ENCODE results near the gene ATP8A2.
A peak's percentile ranks its signal among the peaks of the same experiment; 100 is the strongest.

ATP8A2 gene

DNA sequence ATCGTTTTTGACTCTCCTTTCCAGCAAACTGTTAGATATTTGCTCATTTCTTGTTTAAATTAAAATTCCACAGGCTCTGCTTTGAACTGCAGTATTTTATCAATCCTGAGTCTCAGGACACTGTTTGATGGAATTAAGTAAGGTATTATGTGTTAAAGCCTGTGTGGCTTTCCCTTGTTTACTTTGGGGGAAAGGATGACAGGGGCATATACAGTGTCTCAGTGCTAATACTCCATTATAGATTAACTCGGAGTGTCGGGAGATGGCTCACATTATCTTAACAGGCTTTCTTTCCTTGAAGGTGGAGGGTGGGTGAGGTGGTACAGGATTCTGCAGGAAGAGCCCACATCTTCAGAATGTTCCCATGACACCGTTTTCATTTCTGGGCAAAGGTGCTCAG is 595.4 kb downstream of the ATP8A2 start:
- no peak for DNase-seq (ENCODE audit: low spot score)

GRCh38 chr13:25971047-25971446 is 599.3 kb downstream of the ATP8A2 start:
- no peak for DNase-seq (ENCODE audit: low spot score)

DNA sequence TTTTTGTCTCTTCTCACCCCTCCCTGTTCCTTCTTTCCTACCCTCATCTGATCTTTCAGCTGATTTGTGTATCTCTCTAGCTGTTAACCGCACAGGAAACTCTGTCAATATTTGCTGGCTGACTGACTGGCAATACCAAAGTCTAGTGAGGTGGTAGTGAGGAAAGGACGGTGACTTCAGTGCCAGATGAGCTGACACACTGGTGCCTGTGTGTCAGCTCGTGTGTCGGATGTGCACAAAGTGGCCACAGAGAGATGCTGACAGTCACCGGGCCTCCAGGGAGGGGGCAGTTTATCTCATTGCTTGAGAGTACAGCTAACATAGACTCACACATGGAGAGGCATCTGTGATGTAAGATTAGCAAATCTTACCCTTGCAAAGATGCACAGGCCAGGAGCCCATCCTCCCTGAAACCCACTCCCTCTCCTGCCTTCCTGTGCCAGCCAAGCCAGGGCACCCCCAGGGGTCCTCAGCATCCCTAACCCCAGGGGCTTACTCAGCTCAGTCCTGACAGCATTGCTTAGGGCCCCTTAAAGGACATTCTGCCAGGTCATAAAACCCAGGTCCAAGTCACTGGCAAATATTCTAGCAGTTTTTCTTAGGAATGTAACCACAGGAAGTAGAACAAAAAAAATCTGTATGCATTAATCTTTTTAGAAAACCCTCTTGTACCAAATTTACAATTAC is 599.8 kb downstream of the ATP8A2 start:
- DNase-seq (ENCODE audit: low spot score), result peak; percentile 19

- no peak for DNase-seq (ENCODE audit: low spot score)
Measured at GRCh38 chr13:25973085-25973484, 601.3 kb downstream of the ATP8A2 start.

GRCh38 chr13:25973576-25973975 is 601.8 kb downstream of the ATP8A2 start:
- no peak for DNase-seq (ENCODE audit: low spot score)

DNA sequence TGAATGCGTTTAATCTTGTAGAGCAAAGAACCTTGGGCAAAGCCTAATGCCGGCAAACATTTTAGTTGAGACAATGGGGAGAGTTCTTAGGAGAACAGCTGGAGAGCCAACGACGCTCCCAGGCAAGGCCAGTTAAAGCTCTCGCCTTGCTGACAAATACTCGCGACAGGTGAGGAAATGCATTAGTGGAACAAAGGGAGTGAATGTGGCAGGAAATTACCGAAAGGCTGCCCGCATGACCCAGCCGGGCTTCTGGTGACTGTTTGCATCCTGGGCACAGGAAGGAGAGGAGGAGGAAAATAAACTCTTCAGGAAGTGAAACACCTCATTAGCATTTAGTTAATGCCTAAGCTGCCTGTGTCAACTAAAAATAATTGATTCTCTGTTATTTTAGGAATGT is 605.4 kb downstream of the ATP8A2 start:
- DNase-seq (ENCODE audit: low spot score), result no peak

DNA sequence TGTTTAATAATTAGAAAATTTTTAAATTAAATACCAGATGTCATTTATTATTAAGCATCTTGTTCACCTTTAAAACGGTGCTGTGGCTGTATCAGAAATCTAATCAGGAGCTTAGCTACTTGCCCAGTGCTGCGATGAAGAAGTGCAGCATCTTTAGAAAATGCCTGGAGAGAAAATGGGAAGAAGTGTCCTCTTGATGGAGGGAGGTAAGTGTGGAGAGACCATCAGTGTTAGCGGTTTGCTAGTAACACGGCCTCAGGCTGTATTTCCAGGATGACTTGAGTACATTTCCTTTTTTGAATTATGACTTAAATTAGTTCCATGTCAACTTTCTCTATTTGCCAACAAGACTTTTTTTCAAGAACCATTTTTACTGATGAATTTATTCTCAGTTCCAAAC is 605.9 kb downstream of the ATP8A2 start:
- DNase-seq (ENCODE audit: low spot score), result no peak

DNA sequence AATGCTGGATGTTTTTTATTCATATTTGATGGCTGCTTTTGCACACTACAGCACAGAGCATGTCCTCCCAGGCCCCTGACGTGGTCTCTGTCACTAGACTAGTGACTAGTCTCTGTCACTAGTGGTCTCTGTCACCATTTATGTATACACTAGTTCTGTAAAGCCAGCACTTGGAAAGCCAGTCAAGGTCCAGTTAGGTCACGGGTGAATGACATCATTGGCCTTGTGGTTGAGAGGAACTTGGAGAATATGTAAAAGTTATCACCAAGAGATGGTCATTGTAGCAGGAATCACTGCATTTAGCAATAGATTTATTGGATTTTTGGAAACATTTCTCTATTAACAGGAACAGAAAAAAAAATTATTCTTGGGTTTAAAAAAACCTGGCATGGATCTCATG is 607.2 kb downstream of the ATP8A2 start:
- no peak for DNase-seq (ENCODE audit: low spot score)

- DNase-seq (ENCODE audit: low spot score), result no peak
Measured at GRCh38 chr13:25979371-25979770, 607.6 kb downstream of the ATP8A2 start.

DNA sequence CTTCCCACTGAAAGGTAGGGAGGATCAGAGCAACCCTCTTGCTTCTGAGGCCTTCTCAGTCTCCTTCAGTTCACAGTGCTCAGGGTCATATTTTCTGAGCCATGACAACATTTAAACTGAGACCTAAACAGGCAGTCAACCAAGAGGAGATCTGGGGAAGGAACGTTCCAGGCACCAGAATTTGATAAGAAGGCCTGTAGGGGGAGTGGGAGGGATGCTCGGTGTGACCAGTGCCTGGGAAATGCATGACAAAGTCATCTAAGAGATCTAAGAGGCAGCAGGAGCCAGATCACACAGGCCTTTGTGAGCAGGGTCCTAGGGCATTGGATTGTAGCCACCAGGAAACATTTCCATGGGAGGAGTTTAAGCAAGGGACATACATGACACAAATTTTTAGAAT is 608.5 kb downstream of the ATP8A2 start:
- DNase-seq (ENCODE audit: low spot score), result peak; percentile 55

DNA sequence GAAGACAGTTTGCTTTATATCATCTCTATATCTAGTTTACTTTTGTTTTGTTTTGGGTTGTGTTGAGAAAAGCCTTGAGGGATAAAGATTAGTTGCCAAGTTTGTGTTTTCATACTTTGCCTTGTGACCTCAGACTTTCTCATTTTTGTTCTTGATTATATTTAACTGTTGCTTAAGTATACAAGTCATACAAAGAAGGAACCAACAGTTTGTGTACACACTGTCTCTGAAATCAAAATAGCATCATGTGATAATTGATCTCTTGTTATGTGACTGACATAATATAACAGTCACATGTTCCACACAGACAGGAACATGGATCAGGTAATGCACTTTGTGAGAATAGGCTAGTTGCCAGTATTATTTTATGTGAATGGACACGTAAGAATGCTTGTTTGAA is 609.3 kb downstream of the ATP8A2 start:
- DNase-seq (ENCODE audit: low spot score), result no peak

DNA sequence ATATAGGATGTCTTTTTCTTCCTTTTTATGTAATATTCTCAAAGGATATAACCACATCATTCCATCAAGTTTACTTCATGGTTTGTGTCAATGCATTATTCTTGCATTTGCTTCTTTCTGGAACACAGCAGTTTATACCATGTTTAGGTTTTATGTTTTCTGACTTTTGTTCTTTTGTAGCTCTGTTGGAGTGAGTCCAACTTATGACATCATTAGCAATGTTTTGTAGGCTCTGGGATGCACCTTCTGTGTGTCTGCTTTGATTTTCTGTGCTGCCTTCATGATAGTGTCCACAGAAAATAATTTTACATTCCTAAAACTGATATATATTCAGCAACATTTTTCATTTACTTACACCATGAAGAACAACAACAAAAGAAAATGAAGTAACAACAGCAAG is 611.1 kb downstream of the ATP8A2 start:
- DNase-seq (ENCODE audit: low spot score), result no peak

DNA sequence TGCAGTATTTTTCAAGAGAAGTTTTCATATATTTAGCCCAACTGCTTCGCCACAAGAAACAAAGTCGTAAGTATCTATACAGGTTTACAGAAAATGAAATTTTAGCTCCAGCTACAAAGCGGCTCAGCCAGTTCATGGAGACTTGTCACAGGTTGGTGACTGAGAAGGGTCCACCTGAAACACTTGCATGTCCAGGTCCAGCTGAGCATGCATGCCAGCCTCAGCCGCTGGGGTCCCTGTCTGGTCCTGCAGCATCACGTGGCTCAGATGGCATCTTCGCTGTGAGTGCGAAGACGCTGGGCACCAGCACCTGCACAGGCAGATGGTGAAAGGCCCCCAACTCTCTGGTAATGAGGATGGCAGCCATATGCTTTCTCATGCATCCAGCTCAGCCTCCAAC is 616.2 kb downstream of the ATP8A2 start:
- no peak for DNase-seq (ENCODE audit: low spot score)

GRCh38 chr13:25988661-25989060 is 616.9 kb downstream of the ATP8A2 start:
- DNase-seq (ENCODE audit: low spot score), result no peak

DNA sequence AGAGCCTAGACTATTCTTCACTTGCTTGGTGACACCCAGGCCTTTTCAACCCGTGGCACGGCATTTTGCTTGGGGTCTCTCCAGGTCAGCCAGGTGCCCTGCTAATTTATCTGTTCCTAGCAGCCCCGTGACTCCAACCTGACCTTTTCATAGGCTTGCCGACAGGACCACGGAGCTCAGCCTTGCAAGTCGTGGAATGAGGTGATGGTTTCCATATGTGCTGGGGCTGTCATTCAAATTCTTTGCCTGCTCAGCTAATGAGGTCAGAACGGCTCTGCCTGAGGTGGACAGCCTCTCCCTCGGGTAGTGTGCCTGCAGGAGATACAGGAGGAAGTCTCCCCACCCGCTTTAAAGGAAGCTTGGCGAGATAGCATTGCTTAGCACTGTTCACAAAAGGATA is 619.0 kb downstream of the ATP8A2 start:
- no peak for DNase-seq (ENCODE audit: low spot score)

DNA sequence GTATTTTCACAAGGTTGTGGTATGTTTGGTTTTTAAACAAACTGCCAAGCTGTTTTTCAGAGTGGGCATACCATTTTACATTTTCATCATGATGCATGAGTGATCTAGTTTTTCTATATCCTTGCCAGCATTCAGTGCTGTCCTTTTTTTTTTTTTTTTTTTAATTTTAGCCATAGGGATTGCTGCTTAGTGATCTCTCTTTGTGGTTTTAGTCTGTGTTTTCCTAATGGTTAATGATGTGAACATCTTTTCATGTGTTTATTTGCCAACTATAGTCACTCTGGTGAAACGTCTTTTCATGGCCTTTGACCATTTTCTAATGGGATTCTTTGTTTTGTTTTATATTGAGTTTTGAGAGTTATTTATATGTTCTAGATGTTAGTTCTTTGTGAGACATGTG is 620.3 kb downstream of the ATP8A2 start:
- no peak for DNase-seq (ENCODE audit: low spot score)

GRCh38 chr13:26007261-26008125 is 635.7 kb downstream of the ATP8A2 start:
- DNase-seq (ENCODE audit: low spot score), result no peak

GRCh38 chr13:26010487-26011207 is 638.9 kb downstream of the ATP8A2 start:
- DNase-seq (ENCODE audit: low spot score), result no peak

DNA sequence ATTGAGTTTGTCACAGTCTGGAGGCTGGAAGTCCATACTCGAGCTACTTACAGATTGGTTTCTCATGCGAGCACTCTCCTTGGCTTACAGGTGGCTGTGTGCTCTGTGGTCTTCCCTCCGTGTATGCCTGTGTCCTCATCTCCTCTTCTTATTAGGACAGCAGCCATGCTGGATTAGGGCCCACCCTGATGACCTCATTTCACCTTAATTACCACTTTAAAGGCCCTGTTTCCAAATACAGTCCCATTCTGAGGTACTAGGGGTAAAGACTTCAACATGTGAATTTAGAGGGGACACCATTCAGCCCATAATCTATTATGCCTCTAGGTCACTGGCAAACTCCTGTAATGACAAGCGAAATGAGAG is 639.4 kb downstream of the ATP8A2 start:
- no peak for DNase-seq (ENCODE audit: low spot score)

DNA sequence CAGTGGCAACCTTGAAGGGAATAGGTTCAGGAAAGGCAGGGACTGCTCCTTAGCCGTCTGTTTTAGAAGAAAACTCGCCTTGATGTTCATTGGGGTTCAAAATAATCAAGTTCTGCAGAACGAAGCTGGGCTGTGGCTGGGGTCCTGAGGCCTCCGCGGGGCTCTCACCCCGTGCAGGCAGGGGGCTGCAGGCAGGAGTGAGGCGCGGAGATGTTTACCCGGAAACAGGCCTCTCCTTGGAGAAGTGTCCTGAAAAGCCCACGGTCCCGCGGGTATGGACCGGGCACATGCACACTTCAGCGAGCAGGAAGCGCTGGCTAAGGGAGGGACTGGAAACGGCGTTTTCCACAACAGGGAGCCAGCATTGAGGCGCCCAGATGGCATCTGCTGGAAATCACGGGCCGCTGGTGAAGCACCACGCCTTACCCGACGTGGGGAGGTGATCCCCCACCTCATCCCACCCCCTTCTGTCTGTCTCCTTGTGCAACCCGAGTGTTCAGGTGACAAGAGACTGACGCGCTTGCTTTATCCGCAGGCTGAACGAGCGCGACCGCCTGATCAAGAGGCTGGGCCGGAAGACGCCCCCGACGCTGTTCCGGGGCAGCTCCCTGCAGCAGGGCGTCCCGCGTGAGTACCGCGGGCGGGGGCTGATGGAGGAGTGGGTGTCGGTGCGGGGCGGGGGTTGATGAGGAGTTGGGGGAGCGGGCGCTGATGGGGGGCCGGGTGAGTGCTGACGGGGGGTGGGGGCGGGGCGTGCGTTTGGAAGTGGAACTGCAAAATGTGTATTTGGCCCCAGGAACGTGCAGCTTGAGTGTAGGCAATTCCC is 640.4 kb downstream of the ATP8A2 start:
- no peak for DNase-seq (ENCODE audit: low spot score)

GRCh38 chr13:26012995-26013394 is 641.2 kb downstream of the ATP8A2 start:
- no peak for DNase-seq (ENCODE audit: low spot score)
